D341Med (cell line): ENCODE data around the gene NKX6-1.

ENCODE experiments used
- DNase-seq: peaks from one replicate; pipeline ENCODE4 v3.0.0; 2012; ENCODE audit warnings: low spot score

Gene NKX6-1

GRCh38 chr4:84477738-84478137 is 21.4 kb downstream of the NKX6-1 start:
- no peak for DNase-seq

GRCh38 chr4:84474107-84474506 is 25.0 kb downstream of the NKX6-1 start:
- no peak for DNase-seq

GRCh38 chr4:84472154-84472553 is 26.9 kb downstream of the NKX6-1 start:
- no peak for DNase-seq

GRCh38 chr4:84470204-84470785 is 28.8 kb downstream of the NKX6-1 start:
- DNase-seq: no peak

- DNase-seq: no peak
Measured at GRCh38 chr4:84467601-84468000, 31.5 kb downstream of the NKX6-1 start.

- no peak for DNase-seq
Measured at GRCh38 chr4:84459783-84460182, 39.3 kb downstream of the NKX6-1 start.

- no peak for DNase-seq
Measured at GRCh38 chr4:84456157-84456556, 42.9 kb downstream of the NKX6-1 start.

- no peak for DNase-seq
Measured at GRCh38 chr4:84455697-84456096, 43.4 kb downstream of the NKX6-1 start.

GRCh38 chr4:84451546-84451945 is 47.5 kb downstream of the NKX6-1 start:
- DNase-seq: peak; percentile 23

GRCh38 chr4:84443523-84443922 is 55.6 kb downstream of the NKX6-1 start:
- DNase-seq: no peak

- no peak for DNase-seq
Measured at GRCh38 chr4:84442778-84443177, 56.3 kb downstream of the NKX6-1 start.
